Suppressor macrophage treated with lipopolysaccharide for 4 hours (primary cell): ENCODE results near the gene GPR150.
"Not testable (repeated sequence)": the region's sequence is repeated elsewhere in the genome, so short reads cannot be mapped to it uniquely, and the experiment has no call there.

Source experiments
- DNase-seq: peaks from one replicate; pipeline ENCODE4 v3.0.0-alpha.2; 2020

The GPR150 gene

GRCh38 chr5:95626701-95627100, 6.8 kb downstream of the GPR150 start:
- DNase-seq, result no peak

GRCh38 chr5:95627971-95628810, 8.3 kb downstream of the GPR150 start:
- no peak for DNase-seq

GRCh38 chr5:95628933-95629332, 9.0 kb downstream of the GPR150 start:
- DNase-seq, result no peak

- peak; percentile 49 for DNase-seq
Observed at GRCh38 chr5:95630394-95630917, 10.6 kb downstream of the GPR150 start.

- peak; percentile 92 for DNase-seq
Observed at GRCh38 chr5:95631255-95631958, 11.5 kb downstream of the GPR150 start.

GRCh38 chr5:95631991-95632675, 12.2 kb downstream of the GPR150 start:
- DNase-seq, result peak; percentile 89

- DNase-seq, result not testable (repeated sequence)
Observed at GRCh38 chr5:95632942-95633341, 13.1 kb downstream of the GPR150 start.

- DNase-seq, result no peak
Observed at GRCh38 chr5:95633671-95634070, 13.8 kb downstream of the GPR150 start.

GRCh38 chr5:95634081-95634480, 14.2 kb downstream of the GPR150 start:
- DNase-seq, result no peak

- no peak for DNase-seq
Observed at GRCh38 chr5:95638632-95639031, 18.7 kb downstream of the GPR150 start.

GRCh38 chr5:95641741-95642220, 21.9 kb downstream of the GPR150 start:
- DNase-seq, result no peak

- no peak for DNase-seq
Observed at GRCh38 chr5:95643152-95643551, 23.3 kb downstream of the GPR150 start.

- peak; percentile 57 for DNase-seq
Observed at GRCh38 chr5:95644351-95645042, 24.6 kb downstream of the GPR150 start.

- not testable (repeated sequence) for DNase-seq
Observed at GRCh38 chr5:95646226-95646568, 26.3 kb downstream of the GPR150 start.

- peak; percentile 99 for DNase-seq
Observed at GRCh38 chr5:95646569-95647431, 26.9 kb downstream of the GPR150 start, which contains the start of gene RFESD. TSS of gene RFESD (plus strand) at chr5:95646777. CDS start at chr5:95652272, 5,495 bp downstream.

GRCh38 chr5:95647886-95648860, 28.3 kb downstream of the GPR150 start:
- DNase-seq, result peak; percentile 55

GRCh38 chr5:95649274-95649673, 29.4 kb downstream of the GPR150 start:
- no peak for DNase-seq

- no peak for DNase-seq
Observed at GRCh38 chr5:95649842-95650620, 30.1 kb downstream of the GPR150 start.

- DNase-seq, result no peak
Observed at GRCh38 chr5:95652849-95653248, 33.0 kb downstream of the GPR150 start.
